Endothelial cell of umbilical vein (primary cell): ENCODE data around the gene SLC30A1.

Source experiments
- EZH2 ChIP-seq: IDR thresholded peaks from 2 replicates; pipeline ENCODE4 v1.6.1; 2012; ENCODE audit warnings: borderline replicate concordance, low read depth, mild to moderate bottlenecking, moderate library complexity, low read length, inconsistent platforms; ENCODE audit not compliant: severe bottlenecking
- FOS ChIP-seq: IDR thresholded peaks from 2 replicates; pipeline ENCODE4 v1.6.1; 2011; ENCODE audit warnings: mild to moderate bottlenecking, low read length, moderate library complexity, borderline replicate concordance; ENCODE audit not compliant: insufficient read depth
- JUN ChIP-seq: IDR thresholded peaks from 2 replicates; pipeline ENCODE4 v1.6.1; 2011; ENCODE audit warnings: borderline replicate concordance, low read depth; ENCODE audit not compliant: insufficient read length, insufficient read depth
- MYC ChIP-seq: IDR thresholded peaks from one replicate; pipeline ENCODE4 v1.6.1; 2011; ENCODE audit warnings: mild to moderate bottlenecking, low read depth, low read length
- POLR2A ChIP-seq: IDR thresholded peaks from 2 replicates; pipeline ENCODE4 v1.6.1; 2012; ENCODE audit warnings: low read depth, mild to moderate bottlenecking, control low read depth, low read length
- POLR2AphosphoS5 ChIP-seq: IDR thresholded peaks from 2 replicates; pipeline ENCODE4 v1.6.1; 2012; ENCODE audit warnings: low read depth, mild to moderate bottlenecking, control low read depth, low read length, moderate library complexity; ENCODE audit not compliant: insufficient read depth
- TF ChIP-seq, protein P1 (sequence below), 2 donors: IDR thresholded peaks; 1 replicate in 1 of 2; 2 replicates in 1 of 2; pipeline ENCODE4 v1.5.1; 2011; ENCODE audit warnings: low read length in 2 of 2, mild to moderate bottlenecking in 2 of 2, moderate library complexity in 2 of 2, control low read depth in 1 of 2, inconsistent platforms in 1 of 2, low read depth in 1 of 2; ENCODE audit not compliant: insufficient read depth in 1 of 2; ENCODE audit errors: extremely low read depth in 1 of 2
- TF ChIP-seq, protein P2 (sequence below): IDR thresholded peaks from 2 replicates; pipeline ENCODE4 v1.6.1; 2011; ENCODE audit not compliant: insufficient read depth, insufficient read length

DNA sequence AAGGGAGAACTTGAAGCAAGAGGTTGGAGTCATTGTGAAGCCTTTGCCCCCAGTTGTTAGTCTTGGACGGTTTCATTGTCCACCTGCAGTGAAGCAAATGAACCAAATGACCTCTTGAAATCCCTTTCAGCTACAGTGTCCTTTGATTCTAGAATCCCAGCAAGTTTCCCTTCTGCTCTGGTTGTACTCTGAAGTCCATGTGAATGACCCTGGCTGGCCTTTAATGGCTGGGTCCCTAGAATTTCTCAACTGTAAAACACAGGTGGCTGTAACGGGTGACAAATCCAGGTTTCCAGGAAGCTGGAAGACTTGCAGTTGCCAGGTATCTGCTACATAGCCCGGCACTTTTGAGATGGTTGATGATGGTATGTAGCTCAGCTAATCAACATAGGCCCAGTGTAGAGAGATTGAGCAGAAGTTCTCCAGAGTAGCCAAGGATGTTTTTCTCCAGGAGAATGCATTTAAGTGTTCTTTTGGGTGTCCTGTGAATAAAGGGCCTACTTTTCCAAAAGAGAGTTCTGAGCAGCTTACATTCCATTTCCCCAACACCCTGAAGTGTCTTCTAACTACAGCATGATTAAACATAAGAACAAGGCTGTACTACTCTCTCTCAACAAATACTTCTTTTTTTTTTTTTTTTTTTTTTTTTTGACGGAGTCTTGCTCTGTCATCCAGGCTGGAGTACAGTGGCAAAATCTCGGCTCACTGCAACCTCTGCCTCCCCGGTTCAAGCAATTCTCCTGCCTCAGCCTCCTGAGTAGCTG is 17.6 kb upstream of the SLC30A1 start:
- TF ChIP-seq POLR2A (no peak), POLR2AphosphoS5 (no peak), EZH2 (no peak), FOS (no peak), JUN (no peak), MYC (no peak)
- TF ChIP-seq, protein P1, sequence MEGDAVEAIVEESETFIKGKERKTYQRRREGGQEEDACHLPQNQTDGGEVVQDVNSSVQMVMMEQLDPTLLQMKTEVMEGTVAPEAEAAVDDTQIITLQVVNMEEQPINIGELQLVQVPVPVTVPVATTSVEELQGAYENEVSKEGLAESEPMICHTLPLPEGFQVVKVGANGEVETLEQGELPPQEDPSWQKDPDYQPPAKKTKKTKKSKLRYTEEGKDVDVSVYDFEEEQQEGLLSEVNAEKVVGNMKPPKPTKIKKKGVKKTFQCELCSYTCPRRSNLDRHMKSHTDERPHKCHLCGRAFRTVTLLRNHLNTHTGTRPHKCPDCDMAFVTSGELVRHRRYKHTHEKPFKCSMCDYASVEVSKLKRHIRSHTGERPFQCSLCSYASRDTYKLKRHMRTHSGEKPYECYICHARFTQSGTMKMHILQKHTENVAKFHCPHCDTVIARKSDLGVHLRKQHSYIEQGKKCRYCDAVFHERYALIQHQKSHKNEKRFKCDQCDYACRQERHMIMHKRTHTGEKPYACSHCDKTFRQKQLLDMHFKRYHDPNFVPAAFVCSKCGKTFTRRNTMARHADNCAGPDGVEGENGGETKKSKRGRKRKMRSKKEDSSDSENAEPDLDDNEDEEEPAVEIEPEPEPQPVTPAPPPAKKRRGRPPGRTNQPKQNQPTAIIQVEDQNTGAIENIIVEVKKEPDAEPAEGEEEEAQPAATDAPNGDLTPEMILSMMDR (IDR thresholded peaks at IDR 0.05; ENCODE audit: extremely low read depth in 1 of 2, insufficient read depth in 1 of 2, low read depth in 1 of 2, low read length in 2 of 2) = no peak
- TF ChIP-seq, protein P2, sequence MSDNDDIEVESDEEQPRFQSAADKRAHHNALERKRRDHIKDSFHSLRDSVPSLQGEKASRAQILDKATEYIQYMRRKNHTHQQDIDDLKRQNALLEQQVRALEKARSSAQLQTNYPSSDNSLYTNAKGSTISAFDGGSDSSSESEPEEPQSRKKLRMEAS = no peak
